GM19468 (cell line): ENCODE data around the gene RAB34.

Experiments
- ATAC-seq: cut with Tn5 transposase; IDR thresholded peaks from one replicate; pipeline ENCODE4 v1.9.1; 2021; ENCODE audit warnings: mild to moderate bottlenecking, moderate library complexity, moderate number of reproducible peaks; ENCODE audit not compliant: unreplicated experiment; ENCODE audit errors: extremely low read depth

Gene RAB34

GRCh38 chr17:28693869-28694268 is 23.8 kb downstream of the RAB34 start:
- no peak for ATAC-seq

GRCh38 chr17:28689011-28689410 is 28.7 kb downstream of the RAB34 start:
- ATAC-seq = no peak

GRCh38 chr17:28688481-28688880 is 29.2 kb downstream of the RAB34 start:
- ATAC-seq = no peak

GRCh38 chr17:28686296-28686695 is 31.4 kb downstream of the RAB34 start:
- no peak for ATAC-seq

GRCh38 chr17:28685366-28685765 is 32.3 kb downstream of the RAB34 start:
- no peak for ATAC-seq

- no peak for ATAC-seq
Observed at GRCh38 chr17:28684963-28685362, 32.7 kb downstream of the RAB34 start.

GRCh38 chr17:28682655-28683054 is 35.0 kb downstream of the RAB34 start:
- ATAC-seq = no peak

- no peak for ATAC-seq
Observed at GRCh38 chr17:28675980-28676379, 41.7 kb downstream of the RAB34 start.

- no peak for ATAC-seq
Observed at GRCh38 chr17:28675490-28675889, 42.2 kb downstream of the RAB34 start.

GRCh38 chr17:28669918-28670317 is 47.8 kb downstream of the RAB34 start:
- ATAC-seq = no peak

GRCh38 chr17:28667870-28668269 is 49.8 kb downstream of the RAB34 start:
- no peak for ATAC-seq

- ATAC-seq = no peak
Observed at GRCh38 chr17:28665994-28666393, 51.7 kb downstream of the RAB34 start.
